ENCODE results near the gene UCKL1.

The UCKL1 gene

DNA sequence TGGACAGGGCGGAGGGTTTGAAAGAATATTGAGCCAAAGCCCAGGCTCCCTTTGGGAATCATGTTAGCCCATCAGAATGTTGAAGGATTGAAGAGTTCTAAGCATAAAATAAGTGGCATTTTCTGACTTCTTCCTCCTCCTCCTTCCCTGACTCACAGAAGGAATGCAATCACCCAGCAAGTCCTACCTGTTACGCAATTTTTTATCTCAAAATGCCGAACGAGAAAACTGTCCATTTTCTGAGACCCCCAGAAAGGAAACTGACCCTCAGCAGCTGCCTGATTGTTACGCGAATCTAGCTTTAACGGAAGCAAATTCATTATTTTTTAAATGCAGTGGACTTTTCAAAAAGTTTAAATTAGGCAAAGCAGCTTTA, 66.0 kb downstream of the UCKL1 start:
- TF ChIP-seq GATA3 (IDR thresholded peaks at IDR 0.05; ENCODE audit: low read depth, low read length): no peak
- no peak for TF ChIP-seq GATA2 (IDR thresholded peaks at IDR 0.05; ENCODE audit: low read depth, low read length)

All from SH-SY5Y (cell line).